Mucosa of gallbladder (tissue), 1 donor: ENCODE data around the gene ZFP14. TPM values are rescaled to one million over a fixed set of nuclear protein-coding genes. Genes with fewer than 3 reads are reported as not detected.
A peak's percentile ranks its signal among the peaks of the same experiment; 100 is the strongest.

Source experiments
- DNase-seq: peaks from one replicate; pipeline ENCODE4 v3.0.0-alpha.2; 2020; ENCODE audit warnings: low spot score
- total RNA-seq: library from RNA; stranded (reverse); gene quantifications from one replicate; pipeline ENCODE4 v1.2.1, GENCODE V29; 2021
- donor health status: DM: no; HTN: no; CAD: no.

Gene ZFP14
- total RNA-seq: 12.0 TPM

GRCh38 chr19:36378625-36379509 lies at the start of gene ZFP14:
Gene ZFP14 (minus strand): TSS chr19:36379201. CDS start chr19:36367892, 11,309 bp downstream.
- peak; percentile 95 for DNase-seq

GRCh38 chr19:36423925-36424324 lies 44.9 kb upstream of the ZFP14 start:
- no peak for DNase-seq

- no peak for DNase-seq
Observed at GRCh38 chr19:36421749-36422481, 42.9 kb upstream of the ZFP14 start.

- DNase-seq: peak; percentile 14
Observed at GRCh38 chr19:36420961-36421748, 42.2 kb upstream of the ZFP14 start.

DNA sequence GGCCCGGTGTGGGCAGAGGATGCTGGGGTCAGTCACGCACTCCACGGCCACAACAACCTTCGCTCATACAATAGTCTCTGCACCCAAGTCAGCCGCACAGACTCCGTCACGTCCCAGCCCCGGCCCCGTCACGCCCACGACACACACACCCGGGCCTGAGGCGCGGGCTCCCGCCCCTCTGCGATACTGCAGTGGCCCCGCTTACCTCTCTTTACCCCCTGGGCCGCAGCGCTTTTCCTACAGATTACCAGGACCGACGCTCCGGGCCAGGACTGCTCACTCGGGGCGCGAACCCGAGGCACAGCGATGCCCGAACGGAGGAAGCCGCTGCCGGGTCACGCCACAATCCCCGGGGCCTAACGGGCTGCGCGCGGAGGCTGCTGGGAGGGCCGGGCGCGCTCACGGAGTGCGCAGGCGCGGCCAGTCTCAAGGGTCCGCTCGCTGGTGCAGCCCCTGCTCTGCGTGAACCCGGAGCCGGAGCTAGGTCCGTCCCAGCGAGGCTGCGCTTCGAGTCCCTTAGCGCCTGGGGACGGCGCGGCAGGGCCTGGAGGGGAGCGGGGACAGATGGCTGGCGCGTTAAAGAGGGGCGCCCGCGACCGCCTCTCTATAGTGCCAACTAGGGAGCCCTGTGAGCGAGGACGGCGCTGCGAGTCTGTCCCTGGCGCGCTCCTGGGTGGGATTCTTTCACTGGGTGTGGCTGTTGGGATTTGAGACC lies 39.4 kb upstream of the ZFP14 start, which contains the start of gene ZFP82:
Gene ZFP82 (minus strand): TSS at position 358 of the 715 bp plus-strand sequence. CDS start 8,855 bp downstream, outside the sequence.
- DNase-seq: peak; percentile 79

- no peak for DNase-seq
Observed at GRCh38 chr19:36417752-36418286, 38.8 kb upstream of the ZFP14 start.

DNA sequence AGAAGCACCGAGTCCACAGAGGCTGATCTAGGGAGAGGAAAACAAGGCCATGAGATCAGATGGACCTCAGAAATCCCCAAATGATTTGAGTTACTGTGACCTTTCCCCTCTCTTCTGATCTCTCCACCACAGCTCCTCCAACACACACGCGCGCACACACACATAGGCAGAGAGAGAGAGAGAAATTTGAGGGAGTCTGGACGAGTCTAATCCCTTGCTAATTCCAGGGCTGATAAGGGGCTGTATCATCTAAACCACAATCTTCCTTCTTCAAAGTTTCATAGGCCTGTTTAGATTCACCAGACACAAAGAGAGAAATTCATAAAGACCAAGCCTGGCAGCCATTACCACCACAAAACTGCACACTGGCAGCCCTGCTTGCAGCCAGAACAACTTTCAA lies 30.8 kb upstream of the ZFP14 start:
- no peak for DNase-seq

GRCh38 chr19:36408101-36408500 lies 29.1 kb upstream of the ZFP14 start:
- DNase-seq: no peak

GRCh38 chr19:36404498-36404897 lies 25.5 kb upstream of the ZFP14 start:
- DNase-seq: no peak

DNA sequence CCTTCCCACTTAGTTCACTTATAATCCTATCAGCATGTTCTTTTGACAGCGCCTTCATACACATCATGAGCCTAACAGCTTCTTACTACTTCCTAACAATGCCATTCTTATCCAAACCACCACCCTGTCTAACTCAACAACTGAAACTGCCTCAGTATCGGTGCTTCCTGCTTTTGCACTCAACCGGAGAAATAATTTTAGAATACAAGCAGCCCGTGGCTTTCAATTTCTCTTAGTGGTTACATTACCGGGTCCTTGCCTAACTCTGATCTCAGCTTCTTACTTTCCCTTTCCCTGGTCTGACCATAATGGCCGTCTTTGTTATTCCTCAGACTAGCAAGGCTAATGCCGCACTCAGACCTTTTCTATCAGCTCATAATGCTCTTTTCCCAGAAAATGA lies 22.5 kb upstream of the ZFP14 start:
- DNase-seq: no peak

GRCh38 chr19:36398571-36398970 lies 19.6 kb upstream of the ZFP14 start:
- no peak for DNase-seq

GRCh38 chr19:36392916-36393673 lies 14.1 kb upstream of the ZFP14 start:
- no peak for DNase-seq

DNA sequence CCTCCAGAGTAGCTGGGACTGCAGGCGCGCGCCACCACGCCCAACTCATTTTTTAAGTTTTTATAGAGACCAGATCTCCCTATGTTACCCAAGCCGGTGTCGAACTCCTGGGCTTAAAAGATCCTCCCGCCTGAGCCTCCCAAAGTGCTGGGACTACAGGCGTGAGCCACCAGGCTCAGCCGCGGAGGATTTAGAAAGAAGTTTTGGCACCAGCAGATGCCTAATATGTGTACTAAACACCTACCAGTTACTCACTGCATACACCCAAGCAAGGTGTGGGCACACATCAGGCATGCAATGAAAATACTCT lies 464 bp upstream of the ZFP14 start:
- no peak for DNase-seq

DNA sequence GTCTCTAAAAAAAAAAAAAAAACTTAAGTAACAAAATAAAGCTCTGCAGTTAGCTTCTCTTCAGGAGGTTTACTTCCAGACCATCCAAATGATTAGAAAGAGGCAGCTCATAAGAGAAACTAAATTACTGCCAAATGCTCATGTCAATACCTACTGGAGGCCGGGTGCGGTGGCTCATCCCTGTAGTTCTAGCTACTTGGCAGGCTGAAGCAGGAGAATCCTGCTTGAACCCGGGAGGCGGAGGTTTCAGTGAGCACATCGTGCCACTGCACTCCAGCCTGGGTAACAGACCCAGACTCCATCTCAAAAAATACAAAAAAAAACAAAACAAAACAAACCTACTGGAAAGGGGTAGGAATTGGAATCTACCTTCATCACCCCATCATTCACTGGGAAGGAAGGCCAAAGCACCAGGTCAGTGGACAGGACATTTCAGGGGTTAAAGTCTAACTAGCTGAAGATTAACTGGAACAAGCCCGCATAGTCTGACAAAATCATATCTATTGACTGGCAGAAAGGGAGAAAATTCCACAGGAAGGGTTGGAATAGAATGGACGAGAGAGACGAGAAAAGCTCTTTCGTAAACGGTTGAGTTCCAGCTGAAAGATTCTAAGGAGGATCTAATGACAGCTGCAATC lies 1.3 kb downstream of the ZFP14 start:
- DNase-seq: no peak

GRCh38 chr19:36373638-36374156 lies 5.3 kb downstream of the ZFP14 start:
- DNase-seq: no peak

GRCh38 chr19:36371886-36372285 lies 7.1 kb downstream of the ZFP14 start:
- DNase-seq: no peak

DNA sequence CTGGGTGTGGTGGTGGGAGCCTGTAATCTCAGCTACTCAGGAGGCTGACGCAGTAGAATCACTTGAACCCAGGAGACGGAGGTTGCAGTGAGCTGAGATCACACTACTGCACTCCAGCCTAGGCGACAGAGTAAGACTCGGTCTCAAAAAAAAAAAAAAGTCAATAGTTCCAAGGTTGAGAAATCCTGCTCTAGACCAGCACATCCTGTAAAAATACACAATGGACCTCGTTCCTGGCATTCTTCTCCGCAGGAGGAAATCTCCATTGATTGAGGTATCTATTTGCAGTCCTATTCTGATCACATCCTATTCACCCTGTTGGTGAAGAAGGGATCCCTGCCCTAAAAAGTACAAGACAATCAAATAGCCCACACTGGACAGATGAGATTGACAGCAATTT lies 15.2 kb downstream of the ZFP14 start:
- no peak for DNase-seq

DNA sequence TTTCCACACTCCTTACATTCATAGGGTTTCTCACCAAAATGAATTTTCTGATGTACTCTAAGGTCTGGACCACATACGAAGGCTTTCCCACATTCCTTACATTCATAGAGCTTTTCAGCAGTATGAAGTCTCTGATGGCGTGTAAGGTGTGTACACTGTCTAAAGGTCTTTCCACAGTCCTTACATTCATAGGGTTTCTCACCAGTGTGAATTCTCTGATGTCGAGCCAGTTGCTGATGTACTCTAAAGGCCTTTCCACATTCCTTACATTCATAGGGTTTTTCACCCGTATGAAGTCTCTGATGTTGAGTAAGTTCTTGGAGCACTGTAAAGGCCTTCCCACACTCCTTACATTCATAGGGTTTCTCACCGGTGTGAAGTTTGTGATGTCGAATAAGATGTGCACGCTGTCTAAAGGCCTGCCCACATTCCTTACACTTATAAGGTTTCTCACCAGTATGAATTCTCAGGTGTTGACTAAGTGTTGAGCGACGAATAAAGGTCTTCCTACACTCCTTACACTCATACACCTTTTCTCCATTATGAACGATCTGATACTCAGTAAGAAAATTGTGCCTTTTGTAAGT lies 38.1 kb downstream of the ZFP14 start:
- DNase-seq: no peak
